Measurements from ENCODE around the gene PTPRCAP.
"Not testable (repeated sequence)": the region's sequence is repeated elsewhere in the genome, so short reads cannot be mapped to it uniquely, and the experiment has no call there.

Gene PTPRCAP

GRCh38 chr11:67482275-67482826 is 44.9 kb upstream of the PTPRCAP start:
- H3K4me3 ChIP-seq (ENCODE audit: low read depth, low read length) = peak overlapping the region; percentile 69
- TF ChIP-seq CTCF (IDR thresholded peaks at IDR 0.05; ENCODE audit: low read depth, low read length) = no peak

- not testable (repeated sequence) for H3K4me3 ChIP-seq (ENCODE audit: low read depth, low read length)
Observed at GRCh38 chr11:67477344-67478050, 40.0 kb upstream of the PTPRCAP start.

- H3K4me3 ChIP-seq (ENCODE audit: low read depth, low read length) = not testable (repeated sequence)
Observed at GRCh38 chr11:67476692-67477091, 39.2 kb upstream of the PTPRCAP start.

GRCh38 chr11:67472882-67473281 is 35.4 kb upstream of the PTPRCAP start:
- no peak for TF ChIP-seq CTCF (IDR thresholded peaks at IDR 0.05; ENCODE audit: low read depth, low read length)

GRCh38 chr11:67470337-67471002 is 33.0 kb upstream of the PTPRCAP start:
- no peak overlapping the region for H3K4me3 ChIP-seq (ENCODE audit: low read depth, low read length)
- no peak for TF ChIP-seq CTCF (IDR thresholded peaks at IDR 0.05; ENCODE audit: low read depth, low read length)

More at GRCh38 chr11:67472882-67473281, 35.4 kb upstream of the PTPRCAP start:
- no peak overlapping the region for H3K4me3 ChIP-seq (ENCODE audit: low read depth, low read length)

- no peak for TF ChIP-seq CTCF (IDR thresholded peaks at IDR 0.05; ENCODE audit: low read depth, low read length)
- peak overlapping the region; percentile 56 for H3K4me3 ChIP-seq (ENCODE audit: low read depth, low read length)
Observed at GRCh38 chr11:67469508-67469811, 32.0 kb upstream of the PTPRCAP start.

- peak within 1 kb of the TSS; percentile 81 for H3K4me3 ChIP-seq (ENCODE audit: low read depth, low read length)
- TF ChIP-seq CTCF (IDR thresholded peaks at IDR 0.05; ENCODE audit: low read depth, low read length) = 0 out of 2 replicates have a peak, but pooled peaks have one; percentile 4
Observed at GRCh38 chr11:67468759-67469507, 31.5 kb upstream of the PTPRCAP start, which contains the start of gene TMEM134. TMEM134 (minus strand) TSS chr11:67469251; CDS start chr11:67469192, 59 bp downstream.

GRCh38 chr11:67468456-67468758 is 30.9 kb upstream of the PTPRCAP start:
- TF ChIP-seq CTCF (IDR thresholded peaks at IDR 0.05; ENCODE audit: low read depth, low read length) = no peak
- H3K4me3 ChIP-seq (ENCODE audit: low read depth, low read length) = peak overlapping the region; percentile 81
